ENCODE results near the gene PAM. TPM values are rescaled to one million over a fixed set of nuclear protein-coding genes. Genes with fewer than 3 reads are reported as not detected.

PAM gene
- total and polyA plus RNA-seq, 4 donors, result 8.2 to 27.5 (median 13.7) TPM

- DNase-seq (ENCODE audit: low spot score), result no peak
- Histone ChIP-seq H3K4me1 (ENCODE audit: control insufficient read depth in 4 of 4, insufficient read depth in 4 of 4, low read length in 3 of 4) (no peaks in the 10 kb centered on the region), H3K36me3 (ENCODE audit: control insufficient read depth in 4 of 4, insufficient read depth in 3 of 4, low read depth in 1 of 4, low read length in 3 of 4) (no peaks in the 10 kb centered on the region), H3K9me3 (ENCODE audit: control insufficient read depth in 4 of 4, low read length in 3 of 4) (peaks cover 0 to 6% (median 0%) of the 10 kb centered on the region in 4 donors), H3K27ac (ENCODE audit: low read depth in 1 of 2, low read length in 2 of 2) (no peak overlapping the region), H3K4me3 (ENCODE audit: low read depth in 1 of 3, low read length in 3 of 3) (no peak overlapping the region), H3K9ac (ENCODE audit: low read depth in 1 of 2, low read length in 2 of 2) (no peak overlapping the region), H3K27me3 (ENCODE audit: control insufficient read depth in 4 of 4, insufficient read depth in 4 of 4, low read length in 3 of 4) (no peaks in the 10 kb centered on the region)
- TF ChIP-seq HNF4G (IDR thresholded peaks at IDR 0.05) (no peak), FOXA1 (IDR thresholded peaks at IDR 0.05) (no peak), REST (IDR thresholded peaks at IDR 0.05) (no peak), EGR1 (IDR thresholded peaks at IDR 0.05; ENCODE audit: low read depth in 2 of 2) (no peak), FOXA2 (IDR thresholded peaks at IDR 0.05) (no peak), JUND (IDR thresholded peaks at IDR 0.05) (no peak), RAD21 (IDR thresholded peaks at IDR 0.05) (no peak), NR2F2 (IDR thresholded peaks at IDR 0.05) (no peak), MAX (IDR thresholded peaks at IDR 0.05) (no peak), TAF1 (conservative IDR thresholded peaks at IDR 0.05) (no peak), YY1 (IDR thresholded peaks at IDR 0.05) (no peak), RXRA (IDR thresholded peaks at IDR 0.05) (no peak), ATF3 (IDR thresholded peaks at IDR 0.05) (no peak), GABPA (IDR thresholded peaks at IDR 0.05 in 1 of 2, conservative IDR thresholded peaks at IDR 0.05 in 1 of 2) (no peak), HNF4A (conservative IDR thresholded peaks at IDR 0.05) (no peak), SP1 (IDR thresholded peaks at IDR 0.05) (no peak), CTCF (IDR thresholded peaks at IDR 0.05; ENCODE audit: low read depth, low read length, missing input control) (no peak), ZBTB33 (IDR thresholded peaks at IDR 0.05) (no peak)
- 88% methylated on average over 5 of the region's 5 CpGs for WGBS
These were observed 39.1 kb upstream of the PAM start for GRCh38 chr5:102716017-102716416.
